Astrocyte of the spinal cord (primary cell): ENCODE results near the gene KRT72.

Source experiments
- DNase-seq: peaks from one replicate; pipeline ENCODE4 v3.0.0; 2011; ENCODE audit warnings: low read depth, low spot score
- H3K4me3 ChIP-seq: 2 replicates; pipeline ENCODE4 v1.5.1; 2011; ENCODE audit warnings: low read depth, mild to moderate bottlenecking, low read length, moderate library complexity
- CTCF ChIP-seq: IDR thresholded peaks from 2 replicates; pipeline ENCODE4 v1.5.1; 2012; ENCODE audit warnings: low read depth, mild to moderate bottlenecking, low read length, inconsistent platforms
- in situ Hi-C: cut with HindIII; loops from 2 replicates; pipeline ENCODE4 v1.10.0; 2017; ENCODE audit warnings: low sequenced_read_pairs

The KRT72 gene

DNA sequence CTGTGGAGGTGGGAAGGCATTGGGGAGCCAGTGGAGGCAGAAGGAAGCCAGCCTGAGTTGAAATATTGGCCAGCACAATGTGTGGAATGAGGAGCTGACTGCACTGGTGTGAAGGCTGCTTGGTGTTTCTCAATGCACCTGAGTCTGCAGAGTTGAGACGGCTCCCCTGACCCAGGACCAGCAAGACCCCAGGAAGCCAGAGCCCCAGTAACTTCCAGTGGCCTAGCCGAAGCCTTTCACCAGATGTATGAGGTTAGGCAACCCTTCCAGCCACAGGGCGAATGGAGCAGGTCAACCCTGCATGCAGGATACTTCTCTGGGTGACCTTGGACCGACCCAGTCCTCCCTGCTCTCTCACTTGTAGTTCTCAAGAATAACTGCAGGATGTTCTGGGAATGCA, 30.0 kb upstream of the KRT72 start:
- in situ Hi-C loops = no loop called here
- no peak for DNase-seq
- no peak for TF ChIP-seq CTCF
- no peak overlapping the region for H3K4me3 ChIP-seq

DNA sequence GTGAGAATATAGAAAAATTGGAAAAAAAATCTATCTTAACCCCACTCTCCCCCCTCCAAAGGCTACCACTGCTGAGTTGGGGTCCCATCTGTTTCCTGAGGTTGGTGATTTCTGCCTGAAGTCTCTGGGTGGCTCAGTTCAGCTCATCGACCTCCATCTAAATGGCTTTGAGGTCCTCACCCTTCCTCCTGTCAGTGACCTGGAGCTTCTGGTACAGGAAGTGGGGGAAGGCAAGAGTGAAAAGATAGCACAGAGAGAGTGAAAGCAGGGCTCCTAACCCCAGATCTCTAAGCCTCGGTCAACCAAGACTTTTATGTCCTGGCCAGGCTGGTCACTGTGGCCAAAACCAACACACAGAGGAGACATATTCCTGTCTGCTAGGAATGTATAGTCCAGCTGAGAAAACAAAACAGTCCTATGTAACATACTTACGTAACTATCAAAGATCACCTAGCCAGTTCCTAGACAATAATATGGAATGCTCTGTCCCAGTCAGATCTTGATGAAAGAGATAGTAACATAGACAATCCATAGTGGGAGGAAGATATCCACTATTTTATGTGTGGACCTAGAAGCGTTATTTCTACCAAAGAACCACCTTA, 29.4 kb upstream of the KRT72 start:
- H3K4me3 ChIP-seq = no peak overlapping the region
- no peak for DNase-seq
- TF ChIP-seq CTCF = no peak
- in situ Hi-C loops = no loop called here

- TF ChIP-seq CTCF = no peak
- DNase-seq = no peak
- in situ Hi-C loops = no loop called here
- no peak overlapping the region for H3K4me3 ChIP-seq
Observed at GRCh38 chr12:52630008-52630500, 28.8 kb upstream of the KRT72 start.

GRCh38 chr12:52629281-52630007, 28.2 kb upstream of the KRT72 start:
- in situ Hi-C loops = no loop called here
- no peak overlapping the region for H3K4me3 ChIP-seq
- no peak for DNase-seq
- no peak for TF ChIP-seq CTCF

DNA sequence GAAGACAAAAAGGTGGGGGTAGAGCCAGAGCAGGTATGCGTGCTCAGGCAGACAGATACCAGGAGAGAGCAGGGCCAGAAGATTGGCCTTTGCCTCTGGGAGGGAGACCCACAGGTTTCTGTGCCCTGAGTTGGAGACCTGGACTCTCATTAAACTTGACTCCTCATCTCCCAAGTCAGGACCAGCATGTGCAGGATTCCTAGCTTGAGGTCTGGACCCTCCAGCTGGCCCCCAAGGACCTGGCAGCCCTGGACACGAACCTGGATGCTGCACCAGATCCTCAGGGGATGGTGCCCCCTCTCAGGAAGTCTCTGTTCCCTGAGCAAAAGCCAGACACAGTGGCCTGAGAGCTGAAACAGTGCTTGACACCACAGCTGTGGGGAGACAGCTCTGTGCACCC, 27.6 kb upstream of the KRT72 start:
- DNase-seq = no peak
- no peak overlapping the region for H3K4me3 ChIP-seq
- no peak for TF ChIP-seq CTCF
- in situ Hi-C loops = no loop called here

- DNase-seq = no peak
- TF ChIP-seq CTCF = no peak
- no peak overlapping the region for H3K4me3 ChIP-seq
- in situ Hi-C loops = no loop called here
Observed at GRCh38 chr12:52628111-52628507, 26.8 kb upstream of the KRT72 start.
